Measurements from ENCODE around the gene ASB1.

GRCh38 chr2:238456970-238457926 is 30.5 kb downstream of the ASB1 start:
- TF ChIP-seq EP300 (IDR thresholded peaks at IDR 0.05; ENCODE audit: borderline replicate concordance in 1 of 2, low read depth in 1 of 2, low read length in 1 of 2) (no peak), TAF1 (IDR thresholded peaks at IDR 0.05; ENCODE audit: borderline replicate concordance, low read depth, low read length) (no peak), YY1 (IDR thresholded peaks at IDR 0.05; ENCODE audit: low read depth) (no peak), MAX (IDR thresholded peaks at IDR 0.05; ENCODE audit: low read depth) (no peak), CTCF (IDR thresholded peaks at IDR 0.05) (no peak), EZH2phosphoT487 (IDR thresholded peaks at IDR 0.05; ENCODE audit: borderline replicate concordance, low read depth) (no peak), JUND (IDR thresholded peaks at IDR 0.05) (no peak), FOXM1 (IDR thresholded peaks at IDR 0.05; ENCODE audit: low read depth) (no peak), RAD21 (IDR thresholded peaks at IDR 0.05; ENCODE audit: low read length) (no peak), MXI1 (IDR thresholded peaks at IDR 0.05; ENCODE audit: low read depth, low read length) (no peak), GABPA (IDR thresholded peaks at IDR 0.05; ENCODE audit: low read depth) (no peak), POLR2AphosphoS5 (IDR thresholded peaks at IDR 0.05; ENCODE audit: low read depth, low read length) (no peak), CHD2 (IDR thresholded peaks at IDR 0.05; ENCODE audit: low read length, partially characterized antibody) (no peak)
- TF ChIP-seq, protein P1, sequence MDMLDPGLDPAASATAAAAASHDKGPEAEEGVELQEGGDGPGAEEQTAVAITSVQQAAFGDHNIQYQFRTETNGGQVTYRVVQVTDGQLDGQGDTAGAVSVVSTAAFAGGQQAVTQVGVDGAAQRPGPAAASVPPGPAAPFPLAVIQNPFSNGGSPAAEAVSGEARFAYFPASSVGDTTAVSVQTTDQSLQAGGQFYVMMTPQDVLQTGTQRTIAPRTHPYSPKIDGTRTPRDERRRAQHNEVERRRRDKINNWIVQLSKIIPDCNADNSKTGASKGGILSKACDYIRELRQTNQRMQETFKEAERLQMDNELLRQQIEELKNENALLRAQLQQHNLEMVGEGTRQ (IDR thresholded peaks at IDR 0.05; ENCODE audit: borderline replicate concordance, low read depth, low read length) = no peak

Data from SK-N-SH (cell line).